Suprapubic skin (tissue), 3 donors: ENCODE measurements around the gene RFK.

Experiments
- CTCF ChIP-seq, 2 donors: fragments of 200-600 bp in 1 of 2; fragments of 450-650 bp in 1 of 2; sonication (generic) in 1 of 2; IDR thresholded peaks; one replicate each; pipeline ENCODE4 v1.5.1; 2016 to 2019; ENCODE audit warnings: antibody characterized with exemption in 2 of 2, mild to moderate bottlenecking in 1 of 2, moderate library complexity in 1 of 2
- EP300 ChIP-seq: sonication (generic); formaldehyde crosslinking; IDR thresholded peaks from one replicate; pipeline ENCODE4 v1.6.1; 2017; ENCODE audit warnings: antibody characterized with exemption
- POLR2A ChIP-seq, 2 donors: fragments of 450-650 bp; IDR thresholded peaks; one replicate each; pipeline ENCODE4 v1.6.1; 2017; ENCODE audit warnings: antibody characterized with exemption in 2 of 2, mild to moderate bottlenecking in 2 of 2, moderate library complexity in 2 of 2

GRCh38 chr9:76357555-76357954 lies 36.7 kb downstream of the RFK start:
- TF ChIP-seq CTCF (IDR thresholded peaks at IDR 0.05), result no peak
- no peak for TF ChIP-seq EP300
- TF ChIP-seq POLR2A (IDR thresholded peaks at IDR 0.05), result no peak
